Neural cell (in vitro differentiated cells): ENCODE results near the gene BIRC6.
"Not testable (repeated sequence)": the region's sequence is repeated elsewhere in the genome, so short reads cannot be mapped to it uniquely, and the experiment has no call there.

ENCODE experiments used
- CTCF ChIP-seq: fragments of 450-650 bp; IDR thresholded peaks from 2 replicates; pipeline ENCODE4 v1.5.1; 2014; ENCODE audit warnings: antibody characterized with exemption, mild to moderate bottlenecking, moderate library complexity; ENCODE audit not compliant: poor library complexity, severe bottlenecking
- EP300 ChIP-seq: fragments of 450-650 bp; conservative IDR thresholded peaks from 2 replicates; pipeline ENCODE4 v1.6.1; 2014; ENCODE audit warnings: antibody characterized with exemption, mild to moderate bottlenecking, moderate library complexity; ENCODE audit not compliant: poor library complexity, severe bottlenecking
- EZH2 ChIP-seq: fragments of 200-600, 300-800 bp; shearing (Covaris generic), sonication (generic); IDR thresholded peaks from 2 replicates; pipeline ENCODE4 v1.6.1; 2014; ENCODE audit warnings: antibody characterized with exemption, low read length, borderline replicate concordance, mild to moderate bottlenecking; ENCODE audit not compliant: insufficient read depth, poor library complexity, severe bottlenecking
- MXI1 ChIP-seq: fragments of 450-650 bp; conservative IDR thresholded peaks from 2 replicates; pipeline ENCODE4 v1.6.1; 2014; ENCODE audit warnings: antibody characterized with exemption, mild to moderate bottlenecking; ENCODE audit not compliant: poor library complexity, severe bottlenecking
- POLR2AphosphoS5 ChIP-seq: IDR thresholded peaks from 2 replicates; pipeline ENCODE4 v1.6.1; 2012
- RAD21 ChIP-seq: fragments of 450-650 bp; conservative IDR thresholded peaks from 2 replicates; pipeline ENCODE4 v1.6.1; 2014; ENCODE audit warnings: antibody characterized with exemption, mild to moderate bottlenecking, moderate library complexity
- REST ChIP-seq: IDR thresholded peaks from 2 replicates; pipeline ENCODE4 v1.6.1; 2012; ENCODE audit warnings: borderline replicate concordance
- SMC3 ChIP-seq: fragments of 450-650 bp; conservative IDR thresholded peaks from 2 replicates; pipeline ENCODE4 v1.6.1; 2014; ENCODE audit warnings: antibody characterized with exemption, mild to moderate bottlenecking, moderate library complexity; ENCODE audit not compliant: poor library complexity
- TAF1 ChIP-seq: IDR thresholded peaks from 2 replicates; pipeline ENCODE4 v1.6.1; 2012; ENCODE audit warnings: low read depth

GRCh38 chr2:32370942-32371341, 14.1 kb downstream of the BIRC6 start:
- not testable (repeated sequence) for TF ChIP-seq CTCF, POLR2AphosphoS5, EP300, EZH2, TAF1, MXI1, REST, SMC3, RAD21
